ENCODE results near the gene IGFBP6.
"Not testable (repeated sequence)": the region's sequence is repeated elsewhere in the genome, so short reads cannot be mapped to it uniquely, and the experiment has no call there.

IGFBP6 gene

DNA sequence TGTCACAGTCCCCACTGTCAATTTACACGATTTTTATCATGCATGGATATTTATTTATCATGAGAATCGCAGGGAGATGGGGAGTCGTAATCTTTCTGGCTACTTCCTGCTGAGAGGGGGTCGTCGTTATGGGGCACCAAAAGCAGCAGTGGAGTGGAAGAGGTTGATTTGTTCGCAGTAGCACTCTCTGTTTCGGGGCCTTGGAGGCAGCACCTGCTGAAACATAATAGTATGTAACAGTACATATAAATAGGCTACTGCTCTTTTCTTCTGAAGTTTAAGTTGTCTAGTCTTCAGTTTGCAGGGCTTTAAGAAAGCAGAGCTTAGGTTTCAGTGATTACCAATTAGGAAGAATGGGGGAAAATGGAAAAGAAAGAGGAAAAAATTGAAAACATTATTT lies 9.7 kb downstream of the IGFBP6 start:
- ATAC-seq, result no peak
- no peak for TF ChIP-seq TCF4 (CRISPR knock-in tag; IDR thresholded peaks at IDR 0.05; ENCODE audit: borderline replicate concordance)
- no peak for TF ChIP-seq GLIS3 (CRISPR knock-in tag; IDR thresholded peaks at IDR 0.05)
- no peak for TF ChIP-seq RARB (CRISPR knock-in tag; IDR thresholded peaks at IDR 0.05)
- TF ChIP-seq, protein P1, sequence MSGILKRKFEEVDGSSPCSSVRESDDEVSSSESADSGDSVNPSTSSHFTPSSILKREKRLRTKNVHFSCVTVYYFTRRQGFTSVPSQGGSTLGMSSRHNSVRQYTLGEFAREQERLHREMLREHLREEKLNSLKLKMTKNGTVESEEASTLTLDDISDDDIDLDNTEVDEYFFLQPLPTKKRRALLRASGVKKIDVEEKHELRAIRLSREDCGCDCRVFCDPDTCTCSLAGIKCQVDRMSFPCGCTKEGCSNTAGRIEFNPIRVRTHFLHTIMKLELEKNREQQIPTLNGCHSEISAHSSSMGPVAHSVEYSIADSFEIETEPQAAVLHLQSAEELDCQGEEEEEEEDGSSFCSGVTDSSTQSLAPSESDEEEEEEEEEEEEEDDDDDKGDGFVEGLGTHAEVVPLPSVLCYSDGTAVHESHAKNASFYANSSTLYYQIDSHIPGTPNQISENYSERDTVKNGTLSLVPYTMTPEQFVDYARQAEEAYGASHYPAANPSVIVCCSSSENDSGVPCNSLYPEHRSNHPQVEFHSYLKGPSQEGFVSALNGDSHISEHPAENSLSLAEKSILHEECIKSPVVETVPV (CRISPR knock-in tag; IDR thresholded peaks at IDR 0.05), result no peak

DNA sequence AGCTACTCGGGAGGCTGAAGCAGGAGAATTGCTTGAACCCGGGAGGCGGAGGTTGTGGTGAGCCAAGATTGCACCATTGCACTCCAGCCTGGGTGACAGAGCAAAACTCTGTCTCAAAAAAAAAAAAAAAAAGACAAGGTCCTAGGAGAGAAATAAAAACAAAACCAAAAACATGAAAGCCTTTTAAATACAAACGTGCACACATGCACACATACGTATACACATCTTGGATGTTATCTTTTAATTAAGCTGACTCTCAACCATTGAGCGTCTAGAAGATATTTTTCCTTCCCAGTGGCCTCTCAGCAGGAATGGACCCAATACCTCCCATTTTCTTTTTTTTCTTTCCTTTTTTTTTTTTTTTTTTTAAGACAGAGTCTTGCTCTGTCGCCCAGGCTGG lies 15.0 kb downstream of the IGFBP6 start:
- ATAC-seq, result not testable (repeated sequence)

DNA sequence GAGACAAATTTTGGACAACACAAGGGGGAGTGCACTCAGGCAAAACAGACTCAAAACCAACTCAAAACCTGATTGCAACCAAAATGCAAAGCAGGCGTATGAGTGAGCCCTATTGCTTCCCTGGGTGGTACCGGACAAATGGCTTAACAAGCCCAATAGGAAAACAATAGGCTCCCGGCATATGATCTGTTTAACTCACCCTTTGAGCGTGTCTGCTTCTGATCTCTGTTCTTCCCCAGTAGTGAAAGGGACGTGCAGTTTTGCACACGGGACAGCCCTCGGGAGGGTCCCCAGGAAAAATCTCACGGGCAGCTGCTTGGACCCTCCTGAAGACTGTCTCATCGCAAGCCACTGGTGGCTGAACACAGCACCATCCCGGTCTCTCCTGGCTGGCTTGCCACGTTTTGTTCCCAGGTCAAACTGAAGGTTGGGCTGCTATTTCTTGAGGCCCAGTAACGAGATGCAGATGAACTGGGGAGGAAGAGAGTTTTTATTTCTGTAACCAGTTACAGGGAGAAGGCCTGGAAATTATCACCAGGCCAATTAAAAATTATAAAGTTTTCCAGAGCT lies 15.8 kb downstream of the IGFBP6 start:
- no peak for ATAC-seq
- TF ChIP-seq PPARA (CRISPR knock-in tag; IDR thresholded peaks at IDR 0.05; ENCODE audit: borderline replicate concordance) (no peak), RARB (CRISPR knock-in tag; IDR thresholded peaks at IDR 0.05) (no peak), ZNF8 (CRISPR knock-in tag; IDR thresholded peaks at IDR 0.05) (no peak), ARNTL (CRISPR knock-in tag; IDR thresholded peaks at IDR 0.05; ENCODE audit: borderline replicate concordance, low read depth) (no peak), ISL1 (CRISPR knock-in tag; IDR thresholded peaks at IDR 0.05) (no peak), CSDC2 (CRISPR knock-in tag; IDR thresholded peaks at IDR 0.05) (no peak), OSR1 (CRISPR knock-in tag; IDR thresholded peaks at IDR 0.05) (no peak), ZC3H10 (CRISPR knock-in tag; IDR thresholded peaks at IDR 0.05) (no peak), TCF4 (CRISPR knock-in tag; IDR thresholded peaks at IDR 0.05; ENCODE audit: borderline replicate concordance) (no peak), ESRRG (CRISPR knock-in tag; IDR thresholded peaks at IDR 0.05) (no peak), ZFP30 (CRISPR knock-in tag; IDR thresholded peaks at IDR 0.05) (no peak), ZFP3 (CRISPR knock-in tag; IDR thresholded peaks at IDR 0.05) (no peak), SNAI2 (CRISPR knock-in tag; IDR thresholded peaks at IDR 0.05) (no peak)
- TF ChIP-seq, protein P2, sequence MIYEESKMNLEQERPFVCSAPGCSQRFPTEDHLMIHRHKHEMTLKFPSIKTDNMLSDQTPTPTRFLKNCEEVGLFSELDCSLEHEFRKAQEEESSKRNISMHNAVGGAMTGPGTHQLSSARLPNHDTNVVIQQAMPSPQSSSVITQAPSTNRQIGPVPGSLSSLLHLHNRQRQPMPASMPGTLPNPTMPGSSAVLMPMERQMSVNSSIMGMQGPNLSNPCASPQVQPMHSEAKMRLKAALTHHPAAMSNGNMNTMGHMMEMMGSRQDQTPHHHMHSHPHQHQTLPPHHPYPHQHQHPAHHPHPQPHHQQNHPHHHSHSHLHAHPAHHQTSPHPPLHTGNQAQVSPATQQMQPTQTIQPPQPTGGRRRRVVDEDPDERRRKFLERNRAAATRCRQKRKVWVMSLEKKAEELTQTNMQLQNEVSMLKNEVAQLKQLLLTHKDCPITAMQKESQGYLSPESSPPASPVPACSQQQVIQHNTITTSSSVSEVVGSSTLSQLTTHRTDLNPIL (CRISPR knock-in tag; IDR thresholded peaks at IDR 0.05; ENCODE audit: low read depth), result no peak
- TF ChIP-seq, protein P3, sequence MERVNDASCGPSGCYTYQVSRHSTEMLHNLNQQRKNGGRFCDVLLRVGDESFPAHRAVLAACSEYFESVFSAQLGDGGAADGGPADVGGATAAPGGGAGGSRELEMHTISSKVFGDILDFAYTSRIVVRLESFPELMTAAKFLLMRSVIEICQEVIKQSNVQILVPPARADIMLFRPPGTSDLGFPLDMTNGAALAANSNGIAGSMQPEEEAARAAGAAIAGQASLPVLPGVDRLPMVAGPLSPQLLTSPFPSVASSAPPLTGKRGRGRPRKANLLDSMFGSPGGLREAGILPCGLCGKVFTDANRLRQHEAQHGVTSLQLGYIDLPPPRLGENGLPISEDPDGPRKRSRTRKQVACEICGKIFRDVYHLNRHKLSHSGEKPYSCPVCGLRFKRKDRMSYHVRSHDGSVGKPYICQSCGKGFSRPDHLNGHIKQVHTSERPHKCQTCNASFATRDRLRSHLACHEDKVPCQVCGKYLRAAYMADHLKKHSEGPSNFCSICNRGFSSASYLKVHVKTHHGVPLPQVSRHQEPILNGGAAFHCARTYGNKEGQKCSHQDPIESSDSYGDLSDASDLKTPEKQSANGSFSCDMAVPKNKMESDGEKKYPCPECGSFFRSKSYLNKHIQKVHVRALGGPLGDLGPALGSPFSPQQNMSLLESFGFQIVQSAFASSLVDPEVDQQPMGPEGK (CRISPR knock-in tag; IDR thresholded peaks at IDR 0.05; ENCODE audit: borderline replicate concordance), result no peak
- TF ChIP-seq, protein P1 (CRISPR knock-in tag; IDR thresholded peaks at IDR 0.05), result no peak
- TF ChIP-seq, protein P4, sequence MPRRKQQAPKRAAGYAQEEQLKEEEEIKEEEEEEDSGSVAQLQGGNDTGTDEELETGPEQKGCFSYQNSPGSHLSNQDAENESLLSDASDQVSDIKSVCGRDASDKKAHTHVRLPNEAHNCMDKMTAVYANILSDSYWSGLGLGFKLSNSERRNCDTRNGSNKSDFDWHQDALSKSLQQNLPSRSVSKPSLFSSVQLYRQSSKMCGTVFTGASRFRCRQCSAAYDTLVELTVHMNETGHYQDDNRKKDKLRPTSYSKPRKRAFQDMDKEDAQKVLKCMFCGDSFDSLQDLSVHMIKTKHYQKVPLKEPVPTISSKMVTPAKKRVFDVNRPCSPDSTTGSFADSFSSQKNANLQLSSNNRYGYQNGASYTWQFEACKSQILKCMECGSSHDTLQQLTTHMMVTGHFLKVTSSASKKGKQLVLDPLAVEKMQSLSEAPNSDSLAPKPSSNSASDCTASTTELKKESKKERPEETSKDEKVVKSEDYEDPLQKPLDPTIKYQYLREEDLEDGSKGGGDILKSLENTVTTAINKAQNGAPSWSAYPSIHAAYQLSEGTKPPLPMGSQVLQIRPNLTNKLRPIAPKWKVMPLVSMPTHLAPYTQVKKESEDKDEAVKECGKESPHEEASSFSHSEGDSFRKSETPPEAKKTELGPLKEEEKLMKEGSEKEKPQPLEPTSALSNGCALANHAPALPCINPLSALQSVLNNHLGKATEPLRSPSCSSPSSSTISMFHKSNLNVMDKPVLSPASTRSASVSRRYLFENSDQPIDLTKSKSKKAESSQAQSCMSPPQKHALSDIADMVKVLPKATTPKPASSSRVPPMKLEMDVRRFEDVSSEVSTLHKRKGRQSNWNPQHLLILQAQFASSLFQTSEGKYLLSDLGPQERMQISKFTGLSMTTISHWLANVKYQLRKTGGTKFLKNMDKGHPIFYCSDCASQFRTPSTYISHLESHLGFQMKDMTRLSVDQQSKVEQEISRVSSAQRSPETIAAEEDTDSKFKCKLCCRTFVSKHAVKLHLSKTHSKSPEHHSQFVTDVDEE (CRISPR knock-in tag; IDR thresholded peaks at IDR 0.05), result no peak

DNA sequence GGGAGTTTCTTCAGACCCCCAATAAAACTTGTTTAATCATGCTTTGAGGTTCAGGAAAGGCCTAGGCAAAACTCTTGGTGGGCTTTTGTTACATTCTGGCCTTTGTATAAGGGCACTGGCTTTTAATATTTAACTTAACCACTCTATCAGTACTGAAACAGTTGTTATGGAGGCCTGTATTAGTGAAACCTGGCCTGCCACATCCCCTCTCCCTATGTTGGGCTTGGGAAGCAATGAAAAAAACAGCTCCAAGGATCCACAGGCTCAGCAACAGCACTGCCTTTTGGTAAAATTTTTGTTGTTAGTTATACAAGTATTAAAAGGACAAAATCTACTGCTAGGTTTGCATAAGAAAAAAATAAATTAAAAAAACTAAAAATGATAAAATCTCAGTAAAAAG lies 16.5 kb downstream of the IGFBP6 start:
- ATAC-seq, result no peak
- TF ChIP-seq GLIS3 (CRISPR knock-in tag; IDR thresholded peaks at IDR 0.05) (no peak), ESRRG (CRISPR knock-in tag; IDR thresholded peaks at IDR 0.05) (no peak), BACH2 (CRISPR knock-in tag; IDR thresholded peaks at IDR 0.05; ENCODE audit: borderline replicate concordance) (no peak), ZNF565 (CRISPR knock-in tag; conservative IDR thresholded peaks at IDR 0.05; ENCODE audit: low read depth) (no peak), ZC3H10 (CRISPR knock-in tag; IDR thresholded peaks at IDR 0.05) (no peak), RARB (CRISPR knock-in tag; IDR thresholded peaks at IDR 0.05) (no peak), CSDC2 (CRISPR knock-in tag; IDR thresholded peaks at IDR 0.05) (no peak), ZNF8 (CRISPR knock-in tag; IDR thresholded peaks at IDR 0.05) (no peak), ISL1 (CRISPR knock-in tag; IDR thresholded peaks at IDR 0.05) (no peak), ZFP30 (CRISPR knock-in tag; IDR thresholded peaks at IDR 0.05) (no peak), ZNF70 (CRISPR knock-in tag; IDR thresholded peaks at IDR 0.05) (no peak)
- TF ChIP-seq, protein P2 (CRISPR knock-in tag; IDR thresholded peaks at IDR 0.05; ENCODE audit: low read depth), result no peak
- TF ChIP-seq, protein P3 (CRISPR knock-in tag; IDR thresholded peaks at IDR 0.05; ENCODE audit: borderline replicate concordance), result no peak
